Measurements from ENCODE around the gene ENG. TPM values are rescaled to one million over a fixed set of nuclear protein-coding genes. Genes with fewer than 3 reads are reported as not detected.

The ENG gene
- total and polyA plus RNA-seq, 2 experiments from 2014 or later: 1.4 to 2.6 TPM

- Mint-ChIP-seq H3K9me3 (no peaks in the 10 kb centered on the region), H3K4me1 (peaks cover 8% of the 10 kb centered on the region; the same call in 1 of the 3 replicates), H3K27ac (no peak overlapping the region), H3K27me3 (ENCODE audit: insufficient read depth, low read depth, poor library complexity) (peaks cover 7% of the 10 kb centered on the region), H3K4me3 (no peak overlapping the region), H3K36me3 (ENCODE audit: low read depth) (no peaks in the 10 kb centered on the region)
- Histone ChIP-seq H3F3A (replicated peaks; ENCODE audit: low read depth) (0 out of 2 replicates have a peak, but pooled peaks cover 1% of the 10 kb centered on the region), H3K36me3 (ENCODE audit: insufficient read depth) (no peaks in the 10 kb centered on the region), H4K20me1 (replicated peaks; ENCODE audit: insufficient read depth) (no peaks in the 10 kb centered on the region), H3K4me2 (no peak overlapping the region), H2AFZ (no peak overlapping the region), H3K27me3 (ENCODE audit: insufficient read depth) (no peaks in the 10 kb centered on the region), H3K9me2 (ENCODE audit: insufficient read depth) (no peaks in the 10 kb centered on the region), H3K4me3 (no peak overlapping the region), H3K4me1 (ENCODE audit: insufficient read depth) (no peaks in the 10 kb centered on the region), H3K27ac (ENCODE audit: low read depth) (no peak overlapping the region), H3K79me2 (replicated peaks; ENCODE audit: insufficient read depth) (no peaks in the 10 kb centered on the region)
- ATAC-seq (no peak), DNase-seq (ENCODE audit: low spot score) (no peak)
- TF ChIP-seq REST (IDR thresholded peaks at IDR 0.05; ENCODE audit: unreplicated experiment) (no peak), EZH2 (IDR thresholded peaks at IDR 0.05; ENCODE audit: low read depth, unreplicated experiment) (no peak), POLR2AphosphoS5 (IDR thresholded peaks at IDR 0.05; ENCODE audit: low read depth) (no peak), CTCF (conservative IDR thresholded peaks at IDR 0.05; ENCODE audit: low read depth in 2 of 2) (no peak)
These were observed 5.8 kb upstream of the ENG start for GRCh38 chr9:127860260-127860659.

- Histone ChIP-seq H3K9me2 (ENCODE audit: insufficient read depth) (no peaks in the 10 kb centered on the region), H3K36me3 (ENCODE audit: insufficient read depth) (no peaks in the 10 kb centered on the region), H4K20me1 (replicated peaks; ENCODE audit: insufficient read depth) (no peaks in the 10 kb centered on the region), H3K4me1 (ENCODE audit: insufficient read depth) (peaks cover 4% of the 10 kb centered on the region; the same call in 1 of the 2 replicates), H2AFZ (no peak overlapping the region), H3K27me3 (ENCODE audit: insufficient read depth) (no peaks in the 10 kb centered on the region), H3K27ac (ENCODE audit: low read depth) (no peak overlapping the region), H3K79me2 (replicated peaks; ENCODE audit: insufficient read depth) (no peaks in the 10 kb centered on the region), H3K4me3 (no peak overlapping the region), H3F3A (replicated peaks; ENCODE audit: low read depth) (no peaks in the 10 kb centered on the region), H3K4me2 (no peak overlapping the region)
- TF ChIP-seq STAT1 (IDR thresholded peaks at IDR 0.05; ENCODE audit: unreplicated experiment): no peak
- TF ChIP-seq REST (IDR thresholded peaks at IDR 0.05; ENCODE audit: unreplicated experiment): no peak
- no peak for TF ChIP-seq JUNB (IDR thresholded peaks at IDR 0.05; ENCODE audit: unreplicated experiment)
- TF ChIP-seq NANOG (IDR thresholded peaks at IDR 0.05; ENCODE audit: borderline replicate concordance): no peak
- no peak for TF ChIP-seq ZNF114 (CRISPR knock-in tag; IDR thresholded peaks at IDR 0.05)
- TF ChIP-seq POLR2AphosphoS5 (IDR thresholded peaks at IDR 0.05; ENCODE audit: low read depth): no peak
- no peak for TF ChIP-seq ZNF331 (CRISPR knock-in tag; IDR thresholded peaks at IDR 0.05; ENCODE audit: low read depth)
- no peak for TF ChIP-seq CTCF (conservative IDR thresholded peaks at IDR 0.05; ENCODE audit: low read depth in 2 of 2)
- no peak for TF ChIP-seq EZH2 (IDR thresholded peaks at IDR 0.05; ENCODE audit: low read depth, unreplicated experiment)
- TF ChIP-seq ETS1 (IDR thresholded peaks at IDR 0.05): no peak
- Mint-ChIP-seq H3K9me3 (no peaks in the 10 kb centered on the region), H3K36me3 (ENCODE audit: low read depth) (no peaks in the 10 kb centered on the region), H3K4me3 (no peak overlapping the region), H3K4me1 (peaks cover 12% of the 10 kb centered on the region), H3K27ac (no peak overlapping the region), H3K27me3 (ENCODE audit: insufficient read depth, low read depth, poor library complexity) (peaks cover 8% of the 10 kb centered on the region)
- ATAC-seq (no peak), DNase-seq (ENCODE audit: low spot score) (no peak)
These were observed 3.6 kb upstream of the ENG start for GRCh38 chr9:127858041-127858512.

All from GM23338 (cell line).